ENCODE results near the gene DCP2.
"Not testable (repeated sequence)": the region's sequence is repeated elsewhere in the genome, so short reads cannot be mapped to it uniquely, and the experiment has no call there.

The DCP2 gene

DNA sequence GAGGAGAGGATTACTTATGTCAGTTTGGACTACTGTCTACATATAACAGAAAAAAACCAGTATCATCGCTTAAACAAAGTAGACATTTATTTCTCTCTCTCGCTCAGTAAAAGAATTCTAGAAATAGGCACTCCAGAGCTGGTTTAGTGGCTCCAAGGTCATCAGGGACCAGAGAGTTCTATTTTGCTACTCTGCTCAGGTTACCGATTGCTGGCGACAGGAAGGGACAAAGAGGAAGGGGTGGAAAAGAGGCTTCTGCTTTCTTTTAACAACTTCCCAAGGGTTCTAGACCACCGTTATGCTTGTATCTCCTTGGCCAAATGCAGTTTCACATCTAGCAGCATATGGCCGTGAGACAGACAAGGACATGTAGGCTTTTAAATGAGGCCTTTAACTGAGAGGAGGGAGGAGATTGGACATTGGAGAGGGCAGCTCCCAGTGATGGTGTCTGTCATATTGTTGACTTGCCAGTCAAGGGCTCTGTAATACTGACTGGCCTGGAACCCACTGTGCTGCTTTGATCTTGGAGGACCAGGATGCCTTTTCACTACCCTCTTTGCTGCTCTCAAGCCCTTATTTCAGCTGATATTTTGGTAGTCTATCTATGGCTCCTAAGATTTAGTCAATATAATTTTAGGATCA, 15.6 kb upstream of the DCP2 start:
- Histone ChIP-seq H3K27ac (no peak overlapping the region), H3K4me3 (ENCODE audit: low read depth, low read length) (no peak overlapping the region), H3K36me3 (replicated peaks) (no peaks in the 10 kb centered on the region), H3K27me3 (replicated peaks) (no peaks in the 10 kb centered on the region)
- DNase-seq = no peak
- TF ChIP-seq, protein P1, sequence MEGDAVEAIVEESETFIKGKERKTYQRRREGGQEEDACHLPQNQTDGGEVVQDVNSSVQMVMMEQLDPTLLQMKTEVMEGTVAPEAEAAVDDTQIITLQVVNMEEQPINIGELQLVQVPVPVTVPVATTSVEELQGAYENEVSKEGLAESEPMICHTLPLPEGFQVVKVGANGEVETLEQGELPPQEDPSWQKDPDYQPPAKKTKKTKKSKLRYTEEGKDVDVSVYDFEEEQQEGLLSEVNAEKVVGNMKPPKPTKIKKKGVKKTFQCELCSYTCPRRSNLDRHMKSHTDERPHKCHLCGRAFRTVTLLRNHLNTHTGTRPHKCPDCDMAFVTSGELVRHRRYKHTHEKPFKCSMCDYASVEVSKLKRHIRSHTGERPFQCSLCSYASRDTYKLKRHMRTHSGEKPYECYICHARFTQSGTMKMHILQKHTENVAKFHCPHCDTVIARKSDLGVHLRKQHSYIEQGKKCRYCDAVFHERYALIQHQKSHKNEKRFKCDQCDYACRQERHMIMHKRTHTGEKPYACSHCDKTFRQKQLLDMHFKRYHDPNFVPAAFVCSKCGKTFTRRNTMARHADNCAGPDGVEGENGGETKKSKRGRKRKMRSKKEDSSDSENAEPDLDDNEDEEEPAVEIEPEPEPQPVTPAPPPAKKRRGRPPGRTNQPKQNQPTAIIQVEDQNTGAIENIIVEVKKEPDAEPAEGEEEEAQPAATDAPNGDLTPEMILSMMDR (IDR thresholded peaks at IDR 0.05; ENCODE audit: low read depth, low read length, missing control alignments) = no peak
- in situ Hi-C loops (cut with HindIII; ENCODE audit: low pct_ligation_motif_present, low sequenced_read_pairs) = no loop called here

DNA sequence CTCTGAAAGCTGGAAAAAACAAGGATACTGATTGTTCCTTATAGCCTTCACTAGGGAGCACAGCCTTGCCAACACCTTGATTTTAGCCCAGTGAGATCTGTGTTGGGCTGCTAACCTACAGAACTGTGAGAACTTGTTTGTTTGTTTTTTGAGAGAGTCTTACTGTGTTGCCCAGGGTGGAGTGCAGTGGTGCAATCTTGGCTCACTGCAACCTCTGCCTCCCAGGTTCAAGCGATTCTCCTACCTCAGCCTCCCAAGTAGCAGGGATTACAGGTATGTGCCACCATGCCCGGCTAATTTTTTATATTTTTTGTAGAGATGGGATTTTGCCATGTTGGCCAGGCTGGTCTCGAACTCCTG, 13.2 kb upstream of the DCP2 start:
- in situ Hi-C loops (cut with HindIII; ENCODE audit: low pct_ligation_motif_present, low sequenced_read_pairs); H3K27me3 ChIP-seq (replicated peaks); H3K4me3 ChIP-seq (ENCODE audit: low read depth, low read length); DNase-seq; H3K36me3 ChIP-seq (replicated peaks): not testable (repeated sequence)
- H3K27ac ChIP-seq = peak overlapping the region; percentile 59

DNA sequence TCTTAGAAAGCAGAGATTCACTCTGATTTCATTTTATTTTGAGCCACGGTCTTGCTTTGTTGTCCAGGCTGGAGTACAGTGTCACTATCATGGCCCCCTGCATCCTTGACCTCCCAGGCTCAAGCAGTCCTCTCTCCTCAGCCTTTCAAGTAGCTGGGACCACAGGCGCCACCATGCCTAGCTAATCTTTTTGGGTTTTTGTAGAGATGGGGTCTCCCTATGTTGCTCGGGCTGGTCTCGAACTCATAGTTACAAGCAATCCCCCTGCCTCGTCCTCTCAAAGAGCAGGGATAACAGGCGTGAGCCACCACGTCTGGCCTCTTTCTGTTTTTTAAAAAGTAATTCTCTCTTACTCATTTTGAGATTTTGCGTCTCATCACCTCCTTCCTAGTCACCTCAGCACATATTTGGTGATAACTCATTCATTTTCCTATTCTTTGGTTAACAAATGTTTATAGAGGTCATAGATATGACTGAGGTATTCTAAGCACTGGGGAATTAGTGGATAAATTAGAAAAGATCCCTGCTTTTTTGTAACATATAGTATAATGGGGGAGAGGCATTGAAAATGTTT, 10.8 kb upstream of the DCP2 start:
- H3K4me3 ChIP-seq (ENCODE audit: low read depth, low read length) = no peak overlapping the region

DNA sequence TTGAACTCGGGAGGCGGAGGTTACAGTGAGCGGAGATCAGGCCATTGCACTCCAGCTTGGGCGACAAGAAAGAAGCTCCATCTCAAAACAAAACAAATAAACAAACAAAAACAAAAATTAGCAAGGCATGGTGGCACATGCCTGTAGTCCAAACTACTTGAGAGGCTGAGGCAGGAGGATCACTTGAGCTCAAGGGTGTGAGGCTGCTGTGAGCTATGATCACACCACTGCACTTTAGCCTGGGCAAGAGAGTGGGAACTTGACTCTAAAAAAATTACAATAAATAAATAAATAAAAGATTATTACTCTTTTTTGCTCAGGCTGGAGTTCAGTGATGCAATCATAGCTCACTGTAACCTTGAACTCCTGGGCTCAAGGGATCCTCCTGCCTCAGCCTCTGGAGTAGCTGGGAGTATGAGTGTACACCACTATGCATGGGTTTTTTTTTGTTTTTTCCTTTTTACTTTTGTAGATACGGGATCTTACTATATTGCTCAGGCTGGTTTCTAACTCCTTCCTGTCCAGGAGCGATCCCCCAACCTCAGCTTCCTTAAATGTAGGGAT, 9.0 kb upstream of the DCP2 start:
- H3K27ac ChIP-seq = no peak overlapping the region
- no peaks in the 10 kb centered on the region for H3K27me3 ChIP-seq (replicated peaks)
- no peak overlapping the region for H3K4me3 ChIP-seq (ENCODE audit: low read depth, low read length)
- in situ Hi-C loops (cut with HindIII; ENCODE audit: low pct_ligation_motif_present, low sequenced_read_pairs) = no loop called here
- TF ChIP-seq, protein P1 (IDR thresholded peaks at IDR 0.05; ENCODE audit: low read depth, low read length, missing control alignments) = no peak
- DNase-seq = no peak
- H3K36me3 ChIP-seq (replicated peaks) = no peaks in the 10 kb centered on the region

More for the DNA sequence above, 10.8 kb upstream of the DCP2 start:
- TF ChIP-seq, protein P1 (IDR thresholded peaks at IDR 0.05; ENCODE audit: low read depth, low read length, missing control alignments) = no peak
- no peak overlapping the region for H3K27ac ChIP-seq
- no peaks in the 10 kb centered on the region for H3K27me3 ChIP-seq (replicated peaks)
- no peak for DNase-seq
- in situ Hi-C loops (cut with HindIII; ENCODE audit: low pct_ligation_motif_present, low sequenced_read_pairs) = no loop called here
- no peaks in the 10 kb centered on the region for H3K36me3 ChIP-seq (replicated peaks)

DNA sequence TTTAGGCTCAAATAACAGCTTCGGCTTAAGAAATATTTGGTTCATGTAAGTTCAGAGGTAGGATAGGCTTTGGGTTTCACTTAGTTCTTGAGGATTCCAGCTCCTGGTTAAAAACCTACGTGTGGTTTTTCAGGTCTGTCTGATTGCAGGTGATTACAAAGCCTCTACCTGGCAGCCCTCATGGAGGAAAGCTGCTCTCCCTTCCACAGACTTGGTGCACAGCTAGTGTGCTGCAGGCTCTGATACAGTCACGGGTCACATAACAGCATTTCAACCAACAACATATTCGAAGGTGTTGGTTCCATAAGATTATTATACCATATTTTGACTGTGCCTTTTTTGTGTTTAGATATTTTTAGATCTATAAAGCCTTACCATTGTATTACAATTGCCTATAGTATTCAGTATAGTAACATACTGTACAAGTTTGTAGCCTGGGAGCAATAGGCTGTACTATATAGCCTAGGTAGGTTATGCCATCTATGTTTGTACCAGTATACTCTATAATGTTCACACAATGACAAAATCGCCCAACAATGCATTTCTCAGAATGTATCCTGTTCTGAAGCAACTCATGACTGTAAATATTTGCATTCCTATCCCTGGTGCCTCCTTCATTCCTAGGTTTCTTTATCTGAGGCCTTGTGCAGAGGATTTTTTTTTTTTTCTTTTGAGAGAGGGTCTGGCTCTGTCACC, 8.0 kb upstream of the DCP2 start:
- Histone ChIP-seq H3K27me3 (replicated peaks) (no peaks in the 10 kb centered on the region), H3K36me3 (replicated peaks) (no peaks in the 10 kb centered on the region), H3K4me3 (ENCODE audit: low read depth, low read length) (no peak overlapping the region), H3K27ac (no peak overlapping the region)
- no peak for DNase-seq
- TF ChIP-seq, protein P1 (IDR thresholded peaks at IDR 0.05; ENCODE audit: low read depth, low read length, missing control alignments) = no peak
- in situ Hi-C loops (cut with HindIII; ENCODE audit: low pct_ligation_motif_present, low sequenced_read_pairs) = no loop called here

DNA sequence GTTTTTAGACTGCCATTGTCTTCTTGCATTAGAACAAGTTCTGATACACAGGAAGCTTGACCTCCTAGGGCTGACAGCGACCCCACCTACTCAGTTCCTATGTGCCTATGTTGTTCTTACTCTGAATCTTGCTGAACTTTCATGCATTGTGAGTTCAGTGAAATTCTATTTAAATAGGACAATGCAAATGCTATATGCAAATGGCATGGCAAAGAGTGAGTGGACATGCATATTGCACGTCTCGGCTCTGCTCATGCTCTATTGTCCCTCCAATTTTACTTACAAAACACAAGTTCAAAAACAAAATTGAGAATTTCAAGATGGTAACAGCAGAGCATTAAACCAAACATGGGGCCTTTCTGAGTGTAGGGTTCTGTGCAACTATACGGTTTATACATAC, 5.3 kb upstream of the DCP2 start:
- H3K27me3 ChIP-seq (replicated peaks) = no peaks in the 10 kb centered on the region
- no peak overlapping the region for H3K27ac ChIP-seq
- DNase-seq = no peak
- TF ChIP-seq, protein P1 (IDR thresholded peaks at IDR 0.05; ENCODE audit: low read depth, low read length, missing control alignments) = no peak
- H3K4me3 ChIP-seq (ENCODE audit: low read depth, low read length) = no peak overlapping the region
- no peaks in the 10 kb centered on the region for H3K36me3 ChIP-seq (replicated peaks)
- in situ Hi-C loops (cut with HindIII; ENCODE audit: low pct_ligation_motif_present, low sequenced_read_pairs) = no loop called here
